ENCODE measurements around the gene GADL1.

DNA sequence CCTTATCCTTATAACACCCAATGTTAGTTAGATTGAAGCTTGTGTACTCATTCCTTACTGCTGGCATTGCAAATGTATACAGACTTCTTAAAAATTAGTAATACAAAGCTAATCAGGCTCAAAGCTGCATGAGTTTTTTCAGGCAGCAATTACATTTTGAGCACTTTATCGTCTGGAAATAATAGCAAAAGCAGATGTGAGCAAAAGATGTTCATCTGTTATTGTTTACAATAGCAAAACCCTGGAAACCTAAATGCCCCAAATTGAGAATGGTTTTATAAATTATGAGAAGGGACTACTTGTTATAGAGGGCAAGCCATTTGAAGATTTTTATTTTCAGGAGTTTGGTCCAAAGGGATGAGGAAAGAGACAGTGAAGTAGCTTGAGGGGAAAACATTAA, 126.4 kb downstream of the GADL1 start:
- TF ChIP-seq, protein P1, sequence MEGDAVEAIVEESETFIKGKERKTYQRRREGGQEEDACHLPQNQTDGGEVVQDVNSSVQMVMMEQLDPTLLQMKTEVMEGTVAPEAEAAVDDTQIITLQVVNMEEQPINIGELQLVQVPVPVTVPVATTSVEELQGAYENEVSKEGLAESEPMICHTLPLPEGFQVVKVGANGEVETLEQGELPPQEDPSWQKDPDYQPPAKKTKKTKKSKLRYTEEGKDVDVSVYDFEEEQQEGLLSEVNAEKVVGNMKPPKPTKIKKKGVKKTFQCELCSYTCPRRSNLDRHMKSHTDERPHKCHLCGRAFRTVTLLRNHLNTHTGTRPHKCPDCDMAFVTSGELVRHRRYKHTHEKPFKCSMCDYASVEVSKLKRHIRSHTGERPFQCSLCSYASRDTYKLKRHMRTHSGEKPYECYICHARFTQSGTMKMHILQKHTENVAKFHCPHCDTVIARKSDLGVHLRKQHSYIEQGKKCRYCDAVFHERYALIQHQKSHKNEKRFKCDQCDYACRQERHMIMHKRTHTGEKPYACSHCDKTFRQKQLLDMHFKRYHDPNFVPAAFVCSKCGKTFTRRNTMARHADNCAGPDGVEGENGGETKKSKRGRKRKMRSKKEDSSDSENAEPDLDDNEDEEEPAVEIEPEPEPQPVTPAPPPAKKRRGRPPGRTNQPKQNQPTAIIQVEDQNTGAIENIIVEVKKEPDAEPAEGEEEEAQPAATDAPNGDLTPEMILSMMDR (IDR thresholded peaks at IDR 0.05; ENCODE audit: low read length), result no peak
- TF ChIP-seq EZH2 (IDR thresholded peaks at IDR 0.05; ENCODE audit: borderline replicate concordance, low read length), result no peak

Data from OCI-LY1 (cell line).